Ectodermal cell (in vitro differentiated cells): ENCODE data around the gene LEMD2.

Experiments
- H3K27ac ChIP-seq: 2 replicates; pipeline ENCODE4 v1.7.0; 2013; ENCODE audit warnings: mild to moderate bottlenecking, low read depth, low read length; ENCODE audit not compliant: insufficient read depth, poor library complexity, severe bottlenecking
- H3K27me3 ChIP-seq: 2 replicates; pipeline ENCODE4 v1.7.0; 2013; ENCODE audit warnings: mild to moderate bottlenecking, low read length; ENCODE audit not compliant: insufficient read depth, control insufficient read depth, poor library complexity, severe bottlenecking
- H3K36me3 ChIP-seq: one replicate; pipeline ENCODE4 v1.7.0; 2013; ENCODE audit warnings: low read length; ENCODE audit not compliant: control insufficient read depth, insufficient read depth
- H3K4me1 ChIP-seq: one replicate; pipeline ENCODE4 v1.7.0; 2013; ENCODE audit warnings: low read length; ENCODE audit not compliant: control insufficient read depth, insufficient read depth
- H3K4me3 ChIP-seq: 2 replicates; pipeline ENCODE4 v1.7.0; 2013; ENCODE audit warnings: low read depth, low read length, control low read depth; ENCODE audit not compliant: insufficient read depth
- H3K9me3 ChIP-seq: 2 replicates; pipeline ENCODE4 v1.7.0; 2013; ENCODE audit warnings: mild to moderate bottlenecking, low read length, moderate library complexity; ENCODE audit not compliant: control insufficient read depth
- WGBS, 2 experiments: methylation state at CpG; one replicate each; pipeline ENCODE4 v1.1.7; 2013; ENCODE audit warnings: missing lambda C conversion rate in 2 of 2; 5-methylcytosine and 5-hydroxymethylcytosine counted together

The LEMD2 gene

GRCh38 chr6:33807606-33808005 is 18.7 kb upstream of the LEMD2 start:
- Histone ChIP-seq H3K4me1 (peaks cover 28% of the 10 kb centered on the region), H3K36me3 (no peaks in the 10 kb centered on the region), H3K27ac (no peak overlapping the region), H3K9me3 (no peaks in the 10 kb centered on the region), H3K4me3 (no peak overlapping the region), H3K27me3 (no peaks in the 10 kb centered on the region)
- 93 to 94% methylated on average over 6 of the region's 6 CpGs for WGBS, 2 experiments

- H3K27me3 ChIP-seq = no peaks in the 10 kb centered on the region
- no peak overlapping the region for H3K27ac ChIP-seq
- H3K9me3 ChIP-seq = no peaks in the 10 kb centered on the region
- H3K4me3 ChIP-seq = no peak overlapping the region
- H3K36me3 ChIP-seq = no peaks in the 10 kb centered on the region
- H3K4me1 ChIP-seq = peaks cover 30% of the 10 kb centered on the region
- WGBS, 2 experiments = 93 to 98% methylated on average over 9 of the region's 9 CpGs
These were observed 17.9 kb upstream of the LEMD2 start for GRCh38 chr6:33806841-33807240.

DNA sequence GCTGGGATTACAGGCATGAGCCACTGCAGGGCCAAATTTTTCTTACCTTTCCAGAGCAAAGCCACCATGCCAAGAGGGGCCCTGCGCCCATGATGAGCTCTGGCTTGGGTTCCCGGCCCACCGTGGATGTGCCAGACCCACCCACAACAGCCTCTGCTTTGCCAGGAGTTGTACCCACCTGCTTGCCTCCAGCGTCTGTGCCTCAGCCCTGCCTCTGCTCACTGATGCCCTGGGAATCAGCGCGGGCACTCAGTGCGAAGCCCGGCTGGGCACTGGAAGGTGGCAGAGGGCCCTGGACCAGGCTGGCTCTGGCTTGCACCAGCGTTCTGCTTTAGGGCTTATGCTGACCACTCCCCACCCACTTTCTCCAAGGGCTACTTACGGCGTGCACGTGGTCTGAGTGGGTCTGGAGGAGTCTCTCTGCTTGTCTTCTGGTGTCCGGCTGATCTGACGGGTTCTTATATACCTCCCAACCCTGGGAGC is 14.7 kb upstream of the LEMD2 start, which contains the start of gene MLN:
TSS of gene MLN (minus strand) at position 433 of the 483 bp plus-strand sequence. CDS start 2,840 bp downstream, outside the sequence.
- Histone ChIP-seq H3K9me3 (no peaks in the 10 kb centered on the region), H3K27me3 (no peaks in the 10 kb centered on the region), H3K4me3 (no peak within 1 kb of the TSS), H3K36me3 (no peaks in the 10 kb centered on the region), H3K27ac (no peak within 1 kb of the TSS), H3K4me1 (peaks cover 26% of the 10 kb centered on the region)
- WGBS, 2 experiments = 94% methylated on average over 14 of the region's 14 CpGs

DNA sequence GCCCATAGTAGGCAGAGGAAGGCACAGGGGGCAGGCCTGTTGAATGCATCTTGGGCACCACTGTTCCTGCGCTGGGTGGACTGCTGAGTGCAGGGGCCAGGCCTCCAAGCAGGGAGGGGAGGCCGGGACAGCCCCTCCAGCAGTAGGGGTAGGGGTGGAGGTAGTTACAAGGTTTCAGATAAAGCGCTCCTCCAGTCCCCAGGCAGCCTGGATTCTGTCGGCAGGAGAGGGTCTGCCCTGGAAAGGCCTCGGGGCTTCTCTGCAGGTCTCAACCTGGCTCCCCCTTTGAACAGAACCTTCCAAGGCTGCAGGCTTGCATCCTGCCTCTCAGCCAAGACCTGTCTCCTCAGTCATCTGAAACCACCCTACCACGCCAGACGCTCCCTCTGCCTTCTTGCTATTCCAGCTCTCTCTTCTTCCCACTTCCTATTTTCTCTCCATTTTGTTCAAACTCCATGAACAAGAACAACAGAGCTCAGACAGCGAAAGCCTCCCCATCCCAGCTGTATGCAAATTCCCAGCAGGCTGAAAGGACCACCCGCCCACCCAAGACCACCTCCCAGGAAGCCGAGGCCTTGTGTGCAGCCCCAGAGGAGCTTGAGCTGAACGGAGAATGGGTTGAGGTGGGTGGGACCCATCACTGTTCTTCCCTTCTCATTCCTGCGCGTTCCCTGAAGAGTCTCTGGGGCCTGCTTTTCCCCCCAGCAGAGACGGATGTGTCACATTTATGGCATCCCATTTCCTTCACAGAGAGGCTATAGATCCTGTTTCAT is 13.4 kb upstream of the LEMD2 start:
- H3K9me3 ChIP-seq = no peaks in the 10 kb centered on the region
- H3K4me1 ChIP-seq = peaks cover 37% of the 10 kb centered on the region
- no peaks in the 10 kb centered on the region for H3K36me3 ChIP-seq
- no peaks in the 10 kb centered on the region for H3K27me3 ChIP-seq
- H3K27ac ChIP-seq = no peak overlapping the region
- 66 to 69% methylated on average over 14 of the region's 14 CpGs for WGBS, 2 experiments
- H3K4me3 ChIP-seq = no peak overlapping the region

DNA sequence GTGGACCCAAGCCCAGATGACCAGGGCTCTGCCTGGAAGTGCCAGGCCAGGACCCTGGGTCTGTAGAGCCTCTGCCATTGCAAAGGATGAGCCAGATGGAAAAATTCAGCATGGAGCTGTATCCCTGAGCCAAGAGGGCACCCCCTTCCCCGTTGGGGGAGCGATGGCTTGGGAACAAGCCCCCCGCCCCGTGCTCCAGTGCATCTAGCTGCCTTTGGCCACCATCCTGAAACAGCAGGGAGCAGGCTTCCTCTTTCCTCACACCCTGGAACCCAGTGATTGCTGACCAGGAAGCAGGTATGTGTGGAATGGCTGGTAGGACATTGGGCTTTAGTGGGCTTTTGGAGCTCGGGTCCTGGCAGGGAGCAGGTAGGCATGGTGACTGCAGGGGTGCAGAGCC is 12.7 kb upstream of the LEMD2 start:
- Histone ChIP-seq H3K4me3 (no peak overlapping the region), H3K27me3 (no peaks in the 10 kb centered on the region), H3K27ac (no peak overlapping the region), H3K9me3 (no peaks in the 10 kb centered on the region), H3K4me1 (peaks cover 45% of the 10 kb centered on the region), H3K36me3 (no peaks in the 10 kb centered on the region)
- 93 to 98% methylated on average over 5 of the region's 5 CpGs for WGBS, 2 experiments

GRCh38 chr6:33800248-33800969 is 11.5 kb upstream of the LEMD2 start:
- no peaks in the 10 kb centered on the region for H3K36me3 ChIP-seq
- H3K27me3 ChIP-seq = no peaks in the 10 kb centered on the region
- 93 to 94% methylated on average over 13 of the region's 13 CpGs for WGBS, 2 experiments
- no peak overlapping the region for H3K27ac ChIP-seq
- no peak overlapping the region for H3K4me3 ChIP-seq
- H3K9me3 ChIP-seq = no peaks in the 10 kb centered on the region
- peaks cover 53% of the 10 kb centered on the region for H3K4me1 ChIP-seq

- Histone ChIP-seq H3K27ac (no peak overlapping the region), H3K36me3 (no peaks in the 10 kb centered on the region), H3K4me3 (no peak overlapping the region), H3K27me3 (no peaks in the 10 kb centered on the region), H3K4me1 (peaks cover 61% of the 10 kb centered on the region), H3K9me3 (no peaks in the 10 kb centered on the region)
- WGBS, 2 experiments = 83 to 87% methylated on average over 4 of the region's 4 CpGs
These were observed 10.7 kb upstream of the LEMD2 start for GRCh38 chr6:33799454-33800113.

GRCh38 chr6:33798343-33798848 is 9.5 kb upstream of the LEMD2 start:
- WGBS, 2 experiments = 88 to 90% methylated on average over 13 of the region's 13 CpGs
- Histone ChIP-seq H3K27ac (no peak overlapping the region), H3K4me3 (no peak overlapping the region), H3K36me3 (no peaks in the 10 kb centered on the region), H3K27me3 (peaks cover under 1% of the 10 kb centered on the region), H3K9me3 (no peaks in the 10 kb centered on the region), H3K4me1 (peaks cover 62% of the 10 kb centered on the region)

- Histone ChIP-seq H3K4me3 (no peak overlapping the region), H3K9me3 (no peaks in the 10 kb centered on the region), H3K36me3 (no peaks in the 10 kb centered on the region), H3K27ac (no peak overlapping the region), H3K27me3 (peaks cover 3% of the 10 kb centered on the region), H3K4me1 (peaks cover 59% of the 10 kb centered on the region)
- 45 to 52% methylated on average over 10 of the region's 10 CpGs for WGBS, 2 experiments
These were observed 8.9 kb upstream of the LEMD2 start for GRCh38 chr6:33797626-33798342.
